Measurements from ENCODE around the gene DMRTC2.

Gene DMRTC2

DNA sequence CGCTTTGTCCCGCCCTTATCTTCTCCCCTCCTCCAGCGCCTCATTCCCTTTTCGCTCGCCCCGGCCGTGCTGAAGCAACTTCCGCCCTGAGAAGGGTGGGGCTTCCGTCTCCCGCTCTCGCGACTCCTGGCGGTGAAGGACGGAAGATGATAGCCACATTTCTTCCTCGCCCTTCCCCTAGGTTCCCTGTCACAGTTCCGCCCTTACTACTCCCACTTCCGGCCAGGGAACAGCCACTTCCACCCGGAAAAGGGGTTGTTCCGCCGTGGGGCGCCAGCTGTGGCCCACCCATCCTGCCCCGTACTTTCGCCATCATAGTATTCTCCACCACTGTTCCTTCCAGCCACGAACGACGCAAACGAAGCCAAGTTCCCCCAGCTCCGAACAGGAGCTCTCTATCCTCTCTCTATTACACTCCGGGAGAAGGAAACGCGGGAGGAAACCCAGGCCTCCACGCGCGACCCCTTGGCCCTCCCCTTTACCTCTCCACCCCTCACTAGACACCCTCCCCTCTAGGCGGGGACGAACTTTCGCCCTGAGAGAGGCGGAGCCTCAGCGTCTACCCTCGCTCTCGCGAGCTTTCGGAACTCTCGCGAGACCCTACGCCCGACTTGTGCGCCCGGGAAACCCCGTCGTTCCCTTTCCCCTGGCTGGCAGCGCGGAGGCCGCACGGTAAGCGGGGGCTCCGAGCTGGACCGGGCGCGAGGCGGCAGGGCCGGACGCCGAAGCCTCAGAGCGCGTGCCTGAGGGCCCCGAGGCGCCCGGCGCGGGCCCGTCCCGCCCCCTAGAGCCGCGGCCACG lies 15.0 kb downstream of the DMRTC2 start, which contains the start of gene RPS19:
TSS of gene RPS19 (plus strand) at position 638 of the 801 bp plus-strand sequence. CDS start 520 bp downstream, outside the sequence.
- Histone ChIP-seq H3K27me3 (ENCODE audit: control insufficient read depth in 5 of 5, insufficient read depth in 4 of 5, low read length in 5 of 5) (peaks cover 0 to 3% (median 0%) of the 10 kb centered on the region in 5 donors), H3K36me3 (ENCODE audit: control insufficient read depth in 5 of 5, insufficient read depth in 5 of 5, low read length in 5 of 5) (peaks cover 0 to 37% (median 33%) of the 10 kb centered on the region in 5 donors), H3K4me3 (ENCODE audit: low read depth in 1 of 5, low read length in 5 of 5) (peak within 1 kb of the TSS; percentile 82 to 98 (median 92)), H3K9me3 (ENCODE audit: control insufficient read depth in 5 of 5, low read length in 5 of 5) (no peaks in the 10 kb centered on the region), H3K4me1 (ENCODE audit: control insufficient read depth in 5 of 5, insufficient read depth in 5 of 5, low read length in 5 of 5) (peaks cover 14 to 41% (median 37%) of the 10 kb centered on the region in 5 donors), H3K9ac (ENCODE audit: low read length in 5 of 5) (peak within 1 kb of the TSS; percentile 73 to 100 (median 96)), H3K27ac (ENCODE audit: low read depth, low read length) (peak within 1 kb of the TSS; percentile 96)

DNA sequence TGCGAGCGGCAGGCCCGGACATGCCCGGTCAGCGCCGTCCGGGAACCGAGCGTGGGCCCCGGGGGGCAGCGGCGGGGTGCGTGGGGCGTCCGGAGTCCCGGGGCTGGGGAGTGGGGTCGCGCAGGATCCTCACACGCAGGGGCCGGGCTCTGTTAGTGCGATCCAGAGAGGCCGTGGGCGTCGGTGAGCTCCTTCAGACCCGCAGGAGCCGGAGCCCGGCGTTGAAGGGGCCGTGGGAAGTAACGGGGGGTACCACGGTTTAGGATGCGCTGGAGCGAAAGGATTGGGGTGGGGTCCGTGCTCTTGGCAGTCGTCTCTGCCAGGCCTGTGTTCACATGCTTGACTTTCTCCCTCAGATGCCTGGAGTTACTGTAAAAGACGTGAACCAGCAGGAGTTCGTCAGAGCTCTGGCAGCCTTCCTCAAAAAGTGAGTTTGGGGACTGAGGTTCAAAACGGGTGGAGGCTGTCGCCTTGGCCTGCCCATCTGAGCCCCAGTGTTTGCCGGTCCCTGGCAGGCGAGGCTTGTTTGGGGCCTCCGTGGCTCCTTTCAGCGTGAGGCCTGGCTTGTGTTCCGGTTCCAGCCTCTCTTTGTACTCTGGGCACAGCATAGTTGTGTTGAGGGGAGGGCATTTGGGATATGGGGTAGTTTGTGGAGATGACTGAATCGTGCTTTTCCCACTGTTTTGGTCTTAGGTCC lies 15.7 kb downstream of the DMRTC2 start:
- Histone ChIP-seq H3K9me3 (ENCODE audit: control insufficient read depth in 5 of 5, low read length in 5 of 5) (no peaks in the 10 kb centered on the region), H3K27ac (ENCODE audit: low read depth, low read length) (peak overlapping the region; percentile 96), H3K9ac (ENCODE audit: low read length in 5 of 5) (peak overlapping the region; percentile 73 to 100 (median 96)), H3K27me3 (ENCODE audit: control insufficient read depth in 5 of 5, insufficient read depth in 4 of 5, low read length in 5 of 5) (peaks cover 0 to 3% (median 0%) of the 10 kb centered on the region in 5 donors), H3K4me3 (ENCODE audit: low read depth in 1 of 5, low read length in 5 of 5) (peak overlapping the region; percentile 82 to 98 (median 92)), H3K36me3 (ENCODE audit: control insufficient read depth in 5 of 5, insufficient read depth in 5 of 5, low read length in 5 of 5) (peaks cover 0 to 44% (median 39%) of the 10 kb centered on the region in 5 donors), H3K4me1 (ENCODE audit: control insufficient read depth in 5 of 5, insufficient read depth in 5 of 5, low read length in 5 of 5) (peaks cover 14 to 41% (median 37%) of the 10 kb centered on the region in 5 donors)

DNA sequence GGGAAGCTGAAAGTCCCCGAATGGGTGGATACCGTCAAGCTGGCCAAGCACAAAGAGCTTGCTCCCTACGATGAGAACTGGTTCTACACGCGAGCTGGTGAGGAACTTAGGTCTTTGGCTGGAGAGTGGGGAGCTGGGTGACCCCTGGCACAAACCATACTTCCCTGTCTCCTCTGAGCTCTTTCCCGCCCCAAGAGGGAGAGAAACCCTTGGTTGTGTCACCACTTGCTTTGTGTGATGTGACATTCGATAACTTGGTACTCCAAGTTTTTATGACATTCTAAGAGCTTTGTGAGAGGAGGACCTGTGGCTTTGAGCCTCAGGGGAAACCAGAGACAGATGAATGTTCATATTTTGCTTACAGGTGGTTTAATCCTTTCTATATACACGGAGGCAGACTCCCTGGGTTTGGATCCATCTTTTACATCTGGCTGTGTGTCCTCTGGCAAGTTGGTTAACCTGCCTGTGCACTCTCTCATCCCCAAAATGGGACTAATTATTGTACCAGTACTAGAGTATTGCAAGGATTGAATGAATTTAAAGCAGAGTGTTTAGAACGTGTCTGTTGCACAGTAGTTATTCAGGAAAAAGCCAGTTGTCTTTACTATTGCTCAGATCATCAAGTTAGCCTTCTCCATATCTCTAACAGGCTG lies 16.4 kb downstream of the DMRTC2 start:
- Histone ChIP-seq H3K9me3 (ENCODE audit: control insufficient read depth in 5 of 5, low read length in 5 of 5) (no peaks in the 10 kb centered on the region), H3K36me3 (ENCODE audit: control insufficient read depth in 5 of 5, insufficient read depth in 5 of 5, low read length in 5 of 5) (peaks cover 0 to 44% (median 40%) of the 10 kb centered on the region in 5 donors), H3K4me3 (ENCODE audit: low read depth in 1 of 5, low read length in 5 of 5) (peak overlapping the region; percentile 82 to 98 (median 92)), H3K9ac (ENCODE audit: low read length in 5 of 5) (peak overlapping the region; percentile 73 to 100 (median 96)), H3K27me3 (ENCODE audit: control insufficient read depth in 5 of 5, insufficient read depth in 4 of 5, low read length in 5 of 5) (peaks cover 0 to 3% (median 0%) of the 10 kb centered on the region in 5 donors), H3K4me1 (ENCODE audit: control insufficient read depth in 5 of 5, insufficient read depth in 5 of 5, low read length in 5 of 5) (peaks cover 14 to 42% (median 37%) of the 10 kb centered on the region in 5 donors), H3K27ac (ENCODE audit: low read depth, low read length) (peak overlapping the region; percentile 96)

DNA sequence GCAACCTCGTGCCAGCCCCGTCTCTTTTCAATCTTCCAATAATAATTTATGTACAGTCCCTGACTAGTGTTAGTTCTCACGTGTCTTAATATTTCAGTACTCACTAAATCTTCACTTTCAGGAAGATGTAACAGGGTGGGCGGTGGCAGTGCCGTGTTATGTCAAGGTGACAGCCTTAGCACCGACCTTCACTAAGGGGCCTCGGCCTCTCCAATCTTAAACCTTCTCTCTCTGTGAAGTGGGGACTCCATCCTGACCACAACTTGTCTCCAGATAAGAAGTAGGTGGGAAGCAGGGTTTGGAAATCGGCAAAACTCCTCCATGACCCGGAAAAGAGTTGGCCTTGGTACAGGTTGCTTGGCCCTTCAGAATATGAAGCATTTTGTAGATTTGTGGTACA lies 17.0 kb downstream of the DMRTC2 start:
- H3K36me3 ChIP-seq (ENCODE audit: control insufficient read depth in 5 of 5, insufficient read depth in 5 of 5, low read length in 5 of 5): peaks cover 0 to 45% (median 42%) of the 10 kb centered on the region in 5 donors

DNA sequence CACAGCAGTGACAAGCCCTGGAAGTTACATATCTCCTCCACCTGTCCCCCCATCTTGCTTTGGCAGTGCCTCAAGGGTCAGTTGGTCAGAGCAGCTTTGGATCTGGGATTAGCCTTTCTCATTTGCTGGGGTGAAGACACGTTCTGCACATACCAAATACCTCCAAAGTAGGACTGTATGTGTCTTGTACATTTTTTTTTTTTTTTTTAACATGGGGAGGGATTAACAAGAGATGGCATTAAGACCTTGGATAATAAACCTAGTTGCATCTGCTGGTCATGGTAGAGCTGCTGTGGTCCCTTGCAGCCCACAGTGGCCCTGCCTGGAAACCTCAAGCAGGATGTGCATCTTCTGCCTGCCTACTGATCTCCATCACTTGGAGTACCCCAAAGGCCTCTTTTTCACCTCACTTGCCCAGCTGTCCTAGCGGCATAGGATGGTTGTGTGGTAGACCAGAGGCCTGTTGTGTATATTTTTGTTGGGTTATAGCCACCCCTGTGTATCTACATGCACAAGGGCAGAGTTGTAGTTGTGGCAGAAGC lies 17.7 kb downstream of the DMRTC2 start:
- Histone ChIP-seq H3K9ac (ENCODE audit: low read length in 5 of 5) (peak overlapping the region in 2 of 5 donors; percentile 59 to 62), H3K9me3 (ENCODE audit: control insufficient read depth in 5 of 5, low read length in 5 of 5) (no peaks in the 10 kb centered on the region), H3K27me3 (ENCODE audit: control insufficient read depth in 5 of 5, insufficient read depth in 4 of 5, low read length in 5 of 5) (peaks cover 0 to 3% (median 0%) of the 10 kb centered on the region in 5 donors), H3K36me3 (ENCODE audit: control insufficient read depth in 5 of 5, insufficient read depth in 5 of 5, low read length in 5 of 5) (peaks cover 0 to 45% (median 44%) of the 10 kb centered on the region in 5 donors), H3K27ac (ENCODE audit: low read depth, low read length) (peak overlapping the region; percentile 6), H3K4me1 (ENCODE audit: control insufficient read depth in 5 of 5, insufficient read depth in 5 of 5, low read length in 5 of 5) (peaks cover 14 to 45% (median 37%) of the 10 kb centered on the region in 5 donors), H3K4me3 (ENCODE audit: low read depth in 1 of 5, low read length in 5 of 5) (no peak overlapping the region)

More for the DNA sequence above, 17.0 kb downstream of the DMRTC2 start:
- Histone ChIP-seq H3K4me1 (ENCODE audit: control insufficient read depth in 5 of 5, insufficient read depth in 5 of 5, low read length in 5 of 5) (peaks cover 14 to 45% (median 37%) of the 10 kb centered on the region in 5 donors), H3K4me3 (ENCODE audit: low read depth in 1 of 5, low read length in 5 of 5) (peak overlapping the region in 2 of 5 donors; percentile 8 to 82), H3K27me3 (ENCODE audit: control insufficient read depth in 5 of 5, insufficient read depth in 4 of 5, low read length in 5 of 5) (peaks cover 0 to 3% (median 0%) of the 10 kb centered on the region in 5 donors), H3K9ac (ENCODE audit: low read length in 5 of 5) (peak overlapping the region in 2 of 5 donors; percentile 96 to 98), H3K9me3 (ENCODE audit: control insufficient read depth in 5 of 5, low read length in 5 of 5) (no peaks in the 10 kb centered on the region), H3K27ac (ENCODE audit: low read depth, low read length) (peak overlapping the region; percentile 6)

DNA sequence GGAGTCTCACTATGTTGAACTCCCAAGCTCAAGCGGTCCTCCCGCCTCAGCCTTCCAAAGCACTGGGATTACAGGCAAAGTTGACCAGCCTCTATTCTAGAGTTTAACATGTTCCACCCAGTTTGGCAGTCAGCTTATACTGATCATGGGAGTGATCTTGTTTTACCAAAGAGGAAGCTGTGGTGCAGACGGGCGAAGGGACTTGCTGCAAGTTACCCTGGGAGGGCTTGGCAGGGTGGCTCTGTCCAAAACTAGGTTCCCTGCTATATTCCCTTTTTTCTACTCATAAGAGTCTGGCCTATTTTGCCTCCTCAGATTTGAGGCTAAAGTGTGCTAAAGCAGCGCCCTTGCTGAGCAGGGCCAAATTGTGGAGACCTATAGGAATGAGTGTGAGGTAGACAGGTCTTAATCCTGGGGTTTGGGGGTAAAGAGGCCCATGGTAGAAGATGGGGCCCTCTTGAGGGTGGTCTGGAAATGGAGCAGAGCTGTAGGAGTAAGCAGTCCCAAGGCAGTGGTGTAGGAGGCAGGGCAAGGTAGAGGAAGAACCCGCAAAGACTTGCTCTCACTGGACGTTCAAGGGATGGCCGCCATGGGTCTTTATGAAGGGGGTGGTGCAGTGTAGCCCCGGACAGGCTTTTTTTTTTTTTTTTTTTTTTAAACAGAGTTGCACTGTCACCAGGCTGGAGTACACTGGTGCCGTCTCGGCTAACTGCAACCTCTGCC lies 18.5 kb downstream of the DMRTC2 start:
- Histone ChIP-seq H3K27me3 (ENCODE audit: control insufficient read depth in 5 of 5, insufficient read depth in 4 of 5, low read length in 5 of 5) (peaks cover 0 to 3% (median 0%) of the 10 kb centered on the region in 5 donors), H3K4me3 (ENCODE audit: low read depth in 1 of 5, low read length in 5 of 5) (no peak overlapping the region), H3K27ac (ENCODE audit: low read depth, low read length) (no peak overlapping the region), H3K9ac (ENCODE audit: low read length in 5 of 5) (peak overlapping the region in 3 of 5 donors; percentile 28 to 62 (median 41)), H3K9me3 (ENCODE audit: control insufficient read depth in 5 of 5, low read length in 5 of 5) (no peaks in the 10 kb centered on the region), H3K4me1 (ENCODE audit: control insufficient read depth in 5 of 5, insufficient read depth in 5 of 5, low read length in 5 of 5) (peaks cover 14 to 45% (median 37%) of the 10 kb centered on the region in 5 donors), H3K36me3 (ENCODE audit: control insufficient read depth in 5 of 5, insufficient read depth in 5 of 5, low read length in 5 of 5) (peaks cover 0 to 53% (median 48%) of the 10 kb centered on the region in 5 donors)

DNA sequence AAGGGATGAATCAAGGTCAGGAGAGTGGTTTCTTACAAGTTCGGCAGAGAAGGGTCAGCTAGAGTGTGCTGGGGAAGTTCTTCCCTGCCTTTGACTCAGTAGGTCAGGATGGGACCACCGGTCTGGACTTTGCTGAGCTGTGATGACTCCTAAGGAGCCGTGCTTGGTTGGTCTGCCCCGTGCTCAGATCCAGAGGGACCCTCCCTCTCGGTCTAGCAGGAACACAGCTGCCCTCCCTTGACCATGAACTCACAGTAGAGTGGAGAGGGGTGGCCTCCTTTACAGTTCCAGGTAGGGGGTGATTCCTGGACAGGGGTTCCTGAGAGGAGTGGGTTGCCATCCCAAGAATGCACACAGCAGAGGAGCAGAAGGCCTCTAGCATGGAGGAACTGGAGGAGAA lies 19.5 kb downstream of the DMRTC2 start:
- Histone ChIP-seq H3K27ac (ENCODE audit: low read depth, low read length) (no peak overlapping the region), H3K4me3 (ENCODE audit: low read depth in 1 of 5, low read length in 5 of 5) (no peak overlapping the region), H3K4me1 (ENCODE audit: control insufficient read depth in 5 of 5, insufficient read depth in 5 of 5, low read length in 5 of 5) (peaks cover 14 to 41% (median 32%) of the 10 kb centered on the region in 5 donors), H3K9me3 (ENCODE audit: control insufficient read depth in 5 of 5, low read length in 5 of 5) (no peaks in the 10 kb centered on the region), H3K9ac (ENCODE audit: low read length in 5 of 5) (peak overlapping the region in 1 of 5 donors; percentile 14), H3K27me3 (ENCODE audit: control insufficient read depth in 5 of 5, insufficient read depth in 4 of 5, low read length in 5 of 5) (peaks cover 0 to 3% (median 0%) of the 10 kb centered on the region in 5 donors), H3K36me3 (ENCODE audit: control insufficient read depth in 5 of 5, insufficient read depth in 5 of 5, low read length in 5 of 5) (peaks cover 0 to 63% (median 58%) of the 10 kb centered on the region in 5 donors)

DNA sequence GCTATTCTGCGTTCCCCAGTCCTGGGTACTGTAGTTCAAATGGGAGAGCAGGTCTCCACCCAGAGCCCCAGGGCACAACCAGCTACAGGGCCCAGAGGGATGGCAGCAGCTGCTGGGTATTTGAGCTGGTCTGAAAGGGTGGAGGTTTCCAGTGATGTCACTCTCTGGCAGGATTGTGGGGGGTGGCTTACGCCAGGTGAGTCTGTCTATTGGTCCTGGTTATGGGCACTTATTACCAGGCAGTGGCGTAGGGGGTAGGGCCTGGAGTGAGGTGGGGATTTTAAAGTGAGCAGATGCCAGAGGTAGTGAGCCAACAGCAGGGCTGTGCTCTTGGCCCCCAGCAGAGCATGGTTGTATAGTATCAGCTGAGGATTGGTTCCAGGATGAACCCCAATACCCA lies 21.4 kb downstream of the DMRTC2 start:
- H3K27ac ChIP-seq (ENCODE audit: low read depth, low read length): no peak overlapping the region
- no peaks in the 10 kb centered on the region for H3K27me3 ChIP-seq (ENCODE audit: control insufficient read depth in 5 of 5, insufficient read depth in 4 of 5, low read length in 5 of 5)
- H3K9ac ChIP-seq (ENCODE audit: low read length in 5 of 5): no peak overlapping the region
- H3K4me3 ChIP-seq (ENCODE audit: low read depth in 1 of 5, low read length in 5 of 5): no peak overlapping the region
- H3K36me3 ChIP-seq (ENCODE audit: control insufficient read depth in 5 of 5, insufficient read depth in 5 of 5, low read length in 5 of 5): peaks cover 0 to 76% (median 72%) of the 10 kb centered on the region in 5 donors
- no peaks in the 10 kb centered on the region for H3K9me3 ChIP-seq (ENCODE audit: control insufficient read depth in 5 of 5, low read length in 5 of 5)
- peaks cover 7 to 32% (median 23%) of the 10 kb centered on the region in 5 donors for H3K4me1 ChIP-seq (ENCODE audit: control insufficient read depth in 5 of 5, insufficient read depth in 5 of 5, low read length in 5 of 5)

Data from subcutaneous abdominal adipose tissue (tissue), 5 donors.